Subcutaneous abdominal adipose tissue (tissue), 5 donors: ENCODE measurements around the gene TMTC1.

Experiments
- H3K27ac ChIP-seq: one replicate; pipeline ENCODE4 v1.7.0; 2013; ENCODE audit warnings: low read depth, mild to moderate bottlenecking, inconsistent platforms, low read length, moderate library complexity
- H3K27me3 ChIP-seq, 5 donors: one replicate each; pipeline ENCODE4 v1.7.0; 2013; ENCODE audit warnings: low read length in 5 of 5, inconsistent platforms in 1 of 5; ENCODE audit not compliant: control insufficient read depth in 5 of 5, insufficient read depth in 4 of 5
- H3K36me3 ChIP-seq, 5 donors: one replicate each; pipeline ENCODE4 v1.7.0; 2013; ENCODE audit warnings: low read length in 5 of 5; ENCODE audit not compliant: control insufficient read depth in 5 of 5, insufficient read depth in 5 of 5
- H3K4me1 ChIP-seq, 5 donors: one replicate each; pipeline ENCODE4 v1.7.0; 2013; ENCODE audit warnings: low read length in 5 of 5, mild to moderate bottlenecking in 3 of 5, moderate library complexity in 1 of 5; ENCODE audit not compliant: control insufficient read depth in 5 of 5, insufficient read depth in 5 of 5
- H3K4me3 ChIP-seq, 5 donors: one replicate each; pipeline ENCODE4 v1.7.0; 2013; ENCODE audit warnings: low read length in 5 of 5, low read depth in 1 of 5
- H3K9ac ChIP-seq, 5 donors: one replicate each; pipeline ENCODE4 v1.7.0; 2013; ENCODE audit warnings: low read length in 5 of 5, mild to moderate bottlenecking in 4 of 5, moderate library complexity in 3 of 5
- H3K9me3 ChIP-seq, 5 donors: one replicate each; pipeline ENCODE4 v1.7.0; 2013; ENCODE audit warnings: low read length in 5 of 5; ENCODE audit not compliant: control insufficient read depth in 5 of 5
- donor health status: healthy.
- donor health status: healthy.
- donor health status: healthy.
- donor health status: healthy.
- donor health status: healthy.

Gene TMTC1

DNA sequence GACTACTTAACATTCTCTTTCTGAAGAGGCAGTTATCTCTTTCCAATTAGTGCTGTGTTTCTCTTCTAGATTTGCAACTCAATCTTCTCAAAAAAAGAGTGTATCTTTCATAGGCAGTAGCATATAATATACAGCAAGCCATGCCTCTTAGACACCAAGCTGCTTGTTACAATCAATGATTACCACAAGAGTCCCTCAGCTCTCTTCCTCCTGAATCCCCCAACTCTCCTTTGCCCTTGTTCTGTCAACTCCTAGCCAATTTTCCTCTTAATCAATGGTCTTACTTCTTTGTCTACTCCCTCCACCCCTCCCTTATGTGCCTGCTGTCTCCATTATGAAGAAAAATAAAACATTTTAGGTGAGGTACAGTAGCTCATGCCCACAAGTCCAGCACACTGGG is 2.6 kb downstream of the TMTC1 start:
- Histone ChIP-seq H3K36me3 (no peaks in the 10 kb centered on the region), H3K9me3 (peaks cover 0 to 3% (median 0%) of the 10 kb centered on the region in 5 donors), H3K27ac (peak overlapping the region; percentile 99), H3K4me3 (peak overlapping the region; percentile 78 to 94 (median 90)), H3K27me3 (no peaks in the 10 kb centered on the region), H3K9ac (peak overlapping the region in 3 of 5 donors; percentile 53 to 86 (median 84)), H3K4me1 (peaks cover 0 to 37% (median 28%) of the 10 kb centered on the region in 5 donors)

DNA sequence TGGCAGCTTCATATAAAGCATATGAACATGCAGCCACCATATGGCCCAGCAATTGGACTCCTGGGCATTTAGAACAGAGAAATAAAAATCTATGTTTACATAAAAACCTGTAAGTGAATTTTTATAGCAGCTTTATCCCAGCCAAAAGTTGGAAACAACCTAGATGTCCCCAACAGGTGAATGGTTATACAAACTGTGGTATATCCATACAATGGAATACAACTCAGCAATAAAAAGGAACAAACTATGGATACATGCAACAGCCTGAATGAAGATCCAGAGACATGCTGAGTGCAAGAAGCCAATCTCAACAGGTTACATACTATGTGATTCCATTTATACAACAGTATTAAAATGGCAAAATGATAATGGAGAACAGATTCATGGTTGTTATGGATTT is 3.7 kb downstream of the TMTC1 start:
- Histone ChIP-seq H3K9ac (no peak overlapping the region), H3K27ac (no peak overlapping the region), H3K4me1 (peaks cover 0 to 37% (median 28%) of the 10 kb centered on the region in 5 donors), H3K27me3 (no peaks in the 10 kb centered on the region), H3K4me3 (no peak overlapping the region), H3K36me3 (no peaks in the 10 kb centered on the region), H3K9me3 (peaks cover 0 to 3% (median 0%) of the 10 kb centered on the region in 5 donors)

DNA sequence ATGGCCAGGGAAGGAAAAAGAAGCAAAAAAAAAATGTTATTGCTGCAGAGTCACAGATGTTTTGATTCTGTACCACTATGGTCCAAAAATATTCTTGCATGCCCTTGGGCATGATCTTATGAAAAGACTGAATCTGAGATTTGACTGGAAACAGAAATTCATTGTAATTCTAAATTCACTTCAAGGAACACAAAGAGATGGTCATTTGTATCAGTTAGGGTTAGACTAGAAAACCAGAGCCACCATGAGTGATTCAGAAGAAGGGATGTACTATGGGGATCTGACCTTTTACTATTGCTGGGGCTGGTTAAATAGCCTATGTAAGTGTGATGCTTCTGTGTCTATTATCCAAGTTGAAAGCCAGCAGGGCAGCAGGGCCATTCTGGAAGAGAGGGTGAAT is 5.2 kb downstream of the TMTC1 start:
- Histone ChIP-seq H3K36me3 (no peaks in the 10 kb centered on the region), H3K4me3 (no peak overlapping the region), H3K27me3 (no peaks in the 10 kb centered on the region), H3K9me3 (peaks cover 0 to 3% (median 0%) of the 10 kb centered on the region in 5 donors), H3K9ac (no peak overlapping the region), H3K4me1 (peaks cover 0 to 33% (median 24%) of the 10 kb centered on the region in 5 donors), H3K27ac (no peak overlapping the region)

DNA sequence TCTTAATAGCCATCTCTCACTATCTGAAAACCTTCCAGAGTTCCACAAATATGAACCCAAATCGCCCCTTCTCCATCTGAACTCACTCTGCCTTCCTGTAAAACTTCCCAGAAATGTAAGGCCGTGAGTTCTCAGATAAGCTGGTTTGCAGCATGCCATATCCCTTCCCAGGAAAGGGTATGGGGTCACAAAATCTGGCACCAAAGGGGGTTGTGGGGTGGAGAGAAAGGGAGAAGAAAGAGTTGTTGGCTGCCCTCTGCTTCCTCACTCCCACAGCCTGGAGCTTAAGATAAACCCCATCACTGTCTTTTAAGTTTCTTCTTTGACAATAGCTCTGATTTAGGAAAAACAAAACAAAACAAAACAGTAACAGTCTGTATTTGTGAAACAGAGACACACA is 10.7 kb downstream of the TMTC1 start:
- H3K36me3 ChIP-seq: no peaks in the 10 kb centered on the region
- H3K9me3 ChIP-seq: no peaks in the 10 kb centered on the region
- H3K27me3 ChIP-seq: no peaks in the 10 kb centered on the region
- H3K9ac ChIP-seq: no peak overlapping the region
- peaks cover 0 to 15% (median 8%) of the 10 kb centered on the region in 5 donors for H3K4me1 ChIP-seq
- H3K27ac ChIP-seq: no peak overlapping the region
- H3K4me3 ChIP-seq: no peak overlapping the region

DNA sequence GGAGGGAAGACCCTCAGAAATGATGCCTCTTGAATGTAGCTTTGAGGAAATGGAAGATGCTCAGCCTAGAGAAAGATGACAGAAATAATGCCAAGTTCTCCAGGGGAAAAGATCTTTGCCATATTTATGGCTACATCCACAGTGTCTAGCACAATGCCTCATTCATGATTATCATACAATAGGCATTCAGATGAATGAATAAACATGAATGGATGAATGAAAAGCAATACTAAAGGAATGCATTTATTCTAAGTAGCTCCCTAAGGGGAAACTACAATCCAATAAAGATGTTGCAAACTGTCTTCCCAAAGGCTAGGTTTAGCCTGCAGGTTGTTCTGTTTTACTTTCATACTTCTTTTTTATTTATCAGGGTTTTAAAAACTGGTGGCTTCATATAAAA is 12.0 kb downstream of the TMTC1 start:
- peaks cover 0 to 3% (median 0%) of the 10 kb centered on the region in 5 donors for H3K36me3 ChIP-seq
- no peak overlapping the region for H3K27ac ChIP-seq
- no peaks in the 10 kb centered on the region for H3K27me3 ChIP-seq
- no peak overlapping the region for H3K4me3 ChIP-seq
- no peak overlapping the region for H3K9ac ChIP-seq
- H3K4me1 ChIP-seq: peaks cover 0 to 15% (median 8%) of the 10 kb centered on the region in 5 donors
- no peaks in the 10 kb centered on the region for H3K9me3 ChIP-seq

DNA sequence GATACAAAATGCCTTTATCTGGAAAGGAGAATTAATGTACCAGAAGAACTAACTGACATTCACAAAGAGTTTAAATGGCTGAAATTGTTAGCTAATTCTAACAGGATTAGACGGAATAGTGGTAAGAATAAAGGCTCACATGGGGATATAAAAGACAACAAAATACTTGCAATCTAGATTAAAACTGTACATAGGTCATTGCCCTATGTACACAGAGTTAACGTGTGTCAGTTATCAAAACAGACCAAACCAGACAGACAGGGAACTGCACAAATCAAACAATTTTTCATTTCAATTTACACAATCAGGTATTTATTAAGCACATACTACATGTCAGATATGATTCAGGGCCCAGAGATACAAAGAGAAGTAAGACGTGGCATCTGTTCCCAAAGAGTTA is 12.6 kb downstream of the TMTC1 start:
- no peak overlapping the region for H3K27ac ChIP-seq
- H3K27me3 ChIP-seq: no peaks in the 10 kb centered on the region
- no peak overlapping the region for H3K4me3 ChIP-seq
- no peaks in the 10 kb centered on the region for H3K9me3 ChIP-seq
- peaks cover 0 to 15% (median 8%) of the 10 kb centered on the region in 5 donors for H3K4me1 ChIP-seq
- peaks cover 4 to 7% (median 5%) of the 10 kb centered on the region in 5 donors for H3K36me3 ChIP-seq
- H3K9ac ChIP-seq: no peak overlapping the region

DNA sequence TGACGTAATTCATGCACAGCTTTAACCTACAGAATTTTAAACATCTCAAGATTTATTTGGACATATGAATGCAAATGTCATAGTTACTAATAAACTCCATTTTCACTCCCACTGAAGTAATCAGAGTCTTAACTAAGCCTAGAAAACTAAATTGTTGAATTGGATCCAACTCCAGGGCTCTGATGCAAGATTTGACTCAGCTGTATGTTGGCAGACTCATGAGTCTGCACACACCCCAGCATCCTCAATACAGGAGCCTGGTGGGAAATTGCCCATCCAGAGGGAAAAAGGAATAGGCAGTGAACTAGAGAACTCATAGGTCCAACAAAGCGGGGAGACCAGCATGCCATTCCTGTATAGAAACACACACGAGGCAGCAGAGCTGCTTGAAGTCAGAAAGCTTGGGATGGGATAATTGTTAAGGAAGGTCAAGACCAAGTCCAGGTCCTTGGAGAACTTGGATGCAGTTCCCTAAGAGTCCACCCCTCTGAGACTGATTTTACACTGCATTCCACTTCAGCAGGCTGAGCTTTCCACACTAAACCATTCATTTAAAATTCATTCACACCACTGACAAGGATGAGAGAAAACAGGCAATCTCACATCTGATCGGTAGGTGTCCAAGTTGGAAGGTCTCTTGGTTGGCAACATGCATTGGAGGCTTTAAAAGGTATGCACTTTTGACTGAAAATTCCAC is 14.4 kb downstream of the TMTC1 start:
- H3K27me3 ChIP-seq: no peaks in the 10 kb centered on the region
- H3K9me3 ChIP-seq: no peaks in the 10 kb centered on the region
- H3K27ac ChIP-seq: peak overlapping the region; percentile 57
- H3K4me3 ChIP-seq: no peak overlapping the region
- H3K9ac ChIP-seq: no peak overlapping the region
- peaks cover 5 to 7% (median 6%) of the 10 kb centered on the region in 5 donors for H3K36me3 ChIP-seq
- peaks cover 0 to 15% (median 8%) of the 10 kb centered on the region in 5 donors for H3K4me1 ChIP-seq

DNA sequence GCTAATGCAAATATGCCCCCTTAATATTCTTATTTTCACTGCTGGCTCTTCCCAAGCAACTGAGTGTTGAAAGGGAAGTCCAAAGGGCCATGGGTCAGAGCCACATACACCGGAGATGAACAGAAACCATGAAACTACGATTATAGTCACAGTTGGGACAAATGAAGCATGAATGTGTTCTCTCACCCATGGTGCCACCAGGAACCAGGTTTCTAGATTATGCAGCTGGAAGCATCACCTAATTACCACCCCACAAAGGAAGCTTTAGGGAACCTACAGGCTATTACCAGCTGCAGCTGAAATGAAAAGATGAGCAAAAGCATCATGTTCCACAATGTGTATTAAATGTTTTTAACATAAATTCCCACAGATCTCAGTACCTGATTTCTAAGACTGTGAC is 15.4 kb downstream of the TMTC1 start:
- Histone ChIP-seq H3K36me3 (peaks cover 5 to 7% (median 6%) of the 10 kb centered on the region in 5 donors), H3K4me3 (no peak overlapping the region), H3K4me1 (peaks cover under 1 to 18% (median 12%) of the 10 kb centered on the region in 5 donors), H3K9ac (no peak overlapping the region), H3K9me3 (no peaks in the 10 kb centered on the region), H3K27ac (peak overlapping the region; percentile 57), H3K27me3 (no peaks in the 10 kb centered on the region)

DNA sequence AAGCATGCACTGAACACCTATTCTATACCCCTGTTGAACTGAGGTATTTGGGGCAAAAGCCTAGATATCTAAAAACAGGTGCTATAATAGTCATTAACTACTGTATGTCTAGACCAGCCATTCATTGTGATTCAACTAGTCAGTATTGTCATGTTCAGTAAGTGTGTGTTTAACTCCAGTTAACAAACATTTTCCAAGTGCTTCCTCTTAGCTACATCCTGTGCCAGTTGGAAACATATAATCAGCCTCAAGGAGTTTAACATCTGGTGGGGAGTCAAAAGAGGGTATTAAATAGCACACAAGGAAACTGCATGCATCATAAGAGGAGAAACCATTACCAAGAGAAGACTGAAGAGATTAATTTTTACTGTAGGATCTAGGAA is 20.4 kb downstream of the TMTC1 start:
- H3K27ac ChIP-seq: no peak overlapping the region
- no peak overlapping the region for H3K4me3 ChIP-seq

DNA sequence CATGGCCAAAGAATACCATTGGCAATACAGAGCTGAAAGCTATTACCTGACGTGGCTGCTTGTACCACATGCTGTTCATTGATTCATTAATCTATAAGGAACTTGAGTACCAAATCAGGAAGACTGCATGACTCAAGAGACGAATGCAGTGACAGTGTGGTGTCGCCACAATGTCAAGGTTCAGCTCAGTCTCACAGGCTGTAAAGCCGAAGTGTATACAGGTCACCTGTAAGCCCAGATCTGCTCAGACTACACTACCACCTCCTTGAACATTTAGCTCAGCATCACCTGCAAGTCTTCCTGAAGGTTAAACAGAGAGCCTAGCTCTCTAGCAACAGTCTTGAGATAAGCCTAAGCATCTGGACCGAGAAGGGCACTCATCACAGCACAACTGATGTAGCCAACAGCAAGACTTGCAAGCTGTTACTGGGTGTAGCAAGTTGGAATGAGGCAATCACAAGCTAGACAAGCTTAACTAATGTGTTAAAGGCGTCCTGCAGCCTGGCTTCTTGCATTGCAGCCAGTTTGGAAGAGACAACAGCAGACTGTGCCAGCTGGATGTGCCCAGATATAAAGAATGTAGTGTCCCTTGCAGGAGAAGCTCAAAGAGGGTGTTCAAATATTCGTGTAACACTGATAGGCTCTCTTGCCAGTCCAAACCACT is 21.0 kb downstream of the TMTC1 start:
- Histone ChIP-seq H3K27ac (peak overlapping the region; percentile 3), H3K36me3 (peaks cover 5 to 17% (median 6%) of the 10 kb centered on the region in 5 donors)

More for the DNA sequence above, 20.4 kb downstream of the TMTC1 start:
- H3K27me3 ChIP-seq: no peaks in the 10 kb centered on the region
- no peak overlapping the region for H3K9ac ChIP-seq
- peaks cover 5 to 12% (median 6%) of the 10 kb centered on the region in 5 donors for H3K36me3 ChIP-seq
- no peaks in the 10 kb centered on the region for H3K9me3 ChIP-seq
- peaks cover 8 to 18% (median 16%) of the 10 kb centered on the region in 5 donors for H3K4me1 ChIP-seq

More for the DNA sequence above, 21.0 kb downstream of the TMTC1 start:
- Histone ChIP-seq H3K4me3 (no peak overlapping the region), H3K9me3 (no peaks in the 10 kb centered on the region), H3K27me3 (no peaks in the 10 kb centered on the region), H3K9ac (no peak overlapping the region), H3K4me1 (peaks cover 8 to 17% (median 16%) of the 10 kb centered on the region in 5 donors)
